Mesangial cell (primary cell): ENCODE results near the gene AFMID. TPM values are rescaled to one million over a fixed set of nuclear protein-coding genes. Genes with fewer than 3 reads are reported as not detected.

Source experiments
- total RNA-seq: library from RNA; depleted of rRNA; stranded (reverse); fragments of >200 nt; gene quantifications from 2 replicates; pipeline ENCODE4 v1.2.3, GENCODE V29; 2015

The AFMID gene
- total RNA-seq: 25.7 and 34.5 TPM in 2 replicates

GRCh38 chr17:78186692-78187595 is at the start of gene AFMID, which contains the start of gene TK1:
TSS of gene AFMID (plus strand) at chr17:78187362. CDS start at chr17:78187371, 9 bp downstream.
TSS of gene TK1 (minus strand) at chr17:78187052. CDS start at chr17:78186994, 58 bp downstream.

DNA sequence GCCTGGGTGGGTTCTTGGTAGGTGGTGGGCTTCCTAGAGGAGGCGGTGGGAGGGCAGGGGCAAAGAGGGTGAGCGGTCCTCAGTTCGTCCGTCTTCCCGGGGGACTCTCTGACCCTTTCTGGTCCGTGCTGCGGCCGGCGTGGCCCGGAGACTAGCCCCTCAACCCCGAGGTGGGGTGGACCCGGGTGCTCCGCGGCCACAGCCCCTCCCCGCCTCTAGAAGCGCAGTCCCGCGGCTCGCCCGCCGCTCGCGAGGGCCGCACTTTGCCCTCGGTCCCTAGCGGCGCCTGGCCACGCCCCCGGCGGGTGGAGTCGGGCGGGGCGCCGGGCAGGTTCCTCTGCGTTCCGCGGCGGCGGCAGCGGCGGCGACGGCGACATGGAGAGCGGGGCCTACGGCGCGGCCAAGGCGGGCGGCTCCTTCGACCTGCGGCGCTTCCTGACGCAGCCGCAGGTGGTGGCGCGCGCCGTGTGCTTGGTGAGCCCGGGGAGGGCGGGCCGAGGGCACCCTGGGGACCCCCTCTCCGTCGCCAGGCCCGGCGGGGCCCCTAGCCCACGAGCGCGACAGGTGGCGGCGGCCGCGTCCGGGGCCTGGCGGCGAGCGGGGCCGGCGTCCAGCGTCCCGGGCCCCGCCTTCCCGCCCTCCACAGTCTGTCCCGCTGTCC is 18.8 kb upstream of the AFMID start, which contains the start of gene SYNGR2:
TSS of gene SYNGR2 (plus strand) at position 340 of the 661 bp plus-strand sequence. CDS start at position 376, 36 bp downstream.

DNA sequence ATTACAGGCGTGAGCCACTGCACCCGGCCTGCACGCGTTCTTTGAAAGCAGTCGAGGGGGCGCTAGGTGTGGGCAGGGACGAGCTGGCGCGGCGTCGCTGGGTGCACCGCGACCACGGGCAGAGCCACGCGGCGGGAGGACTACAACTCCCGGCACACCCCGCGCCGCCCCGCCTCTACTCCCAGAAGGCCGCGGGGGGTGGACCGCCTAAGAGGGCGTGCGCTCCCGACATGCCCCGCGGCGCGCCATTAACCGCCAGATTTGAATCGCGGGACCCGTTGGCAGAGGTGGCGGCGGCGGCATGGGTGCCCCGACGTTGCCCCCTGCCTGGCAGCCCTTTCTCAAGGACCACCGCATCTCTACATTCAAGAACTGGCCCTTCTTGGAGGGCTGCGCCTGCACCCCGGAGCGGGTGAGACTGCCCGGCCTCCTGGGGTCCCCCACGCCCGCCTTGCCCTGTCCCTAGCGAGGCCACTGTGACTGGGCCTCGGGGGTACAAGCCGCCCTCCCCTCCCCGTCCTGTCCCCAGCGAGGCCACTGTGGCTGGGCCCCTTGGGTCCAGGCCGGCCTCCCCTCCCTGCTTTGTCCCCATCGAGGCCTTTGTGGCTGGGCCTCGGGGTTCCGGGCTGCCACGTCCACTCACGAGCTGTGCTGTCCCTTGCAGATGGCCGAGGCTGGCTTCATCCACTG is 27.0 kb downstream of the AFMID start, which contains the start of gene BIRC5:
TSS of gene BIRC5 (plus strand) at position 238 of the 690 bp plus-strand sequence. CDS start at position 302, 64 bp downstream.

DNA sequence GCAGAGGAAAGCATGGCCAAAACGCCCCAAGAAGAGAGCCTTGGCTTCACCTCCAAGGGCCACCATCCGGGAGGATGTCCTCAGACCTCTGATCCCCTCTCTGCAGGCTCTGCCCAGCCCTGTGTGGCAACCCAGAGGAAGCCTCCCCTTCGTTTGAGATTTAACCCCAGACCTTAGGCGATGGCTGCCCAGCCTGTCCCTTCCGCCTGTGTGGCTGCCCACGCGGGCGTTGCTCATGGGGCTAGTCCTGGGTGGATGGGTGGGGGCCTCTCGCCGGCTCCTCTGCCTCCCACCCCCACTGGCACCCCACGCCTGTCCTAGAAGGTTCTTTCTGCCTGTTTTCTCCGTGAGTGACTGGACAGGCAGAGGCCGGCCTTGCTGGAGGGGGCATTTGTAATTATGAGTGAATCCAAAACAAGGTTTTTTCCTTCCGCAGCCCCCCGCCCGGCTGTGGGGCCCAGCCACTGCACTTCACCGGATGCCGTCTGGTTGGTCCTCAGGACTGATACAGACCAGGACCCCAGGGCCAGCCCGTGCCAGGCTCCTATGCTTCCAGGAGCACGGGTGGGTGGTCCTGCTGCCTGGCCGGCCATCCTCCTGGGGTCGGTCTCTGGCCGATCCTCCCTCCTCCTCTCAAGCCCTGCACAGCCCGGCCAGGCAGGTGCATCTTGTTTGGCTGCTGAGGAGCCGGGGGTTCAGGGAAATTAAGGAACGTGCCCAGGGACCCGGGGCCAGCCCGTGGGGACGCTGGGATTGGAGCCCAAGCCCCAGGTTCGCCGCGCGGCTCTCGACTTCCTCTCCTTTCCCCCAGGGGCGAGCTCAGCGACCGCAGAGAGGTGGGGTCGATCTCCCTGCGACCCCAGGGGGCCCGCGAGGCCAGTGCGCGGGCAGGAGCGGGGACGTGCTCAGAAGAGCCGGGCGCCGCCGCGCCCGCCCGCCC is 44.1 kb downstream of the AFMID start, which contains the start of gene TMEM235:
TSS of gene TMEM235 (plus strand) at position 636 of the 940 bp plus-strand sequence. CDS start 393 bp downstream, outside the sequence.

Other genes starting within 250 kb of the AFMID start
- 3.4 and 5.1 TPM in 2 replicates for gene TNRC6C, start 228.7 kb upstream of the AFMID start, total RNA-seq
- gene TMC6, start 58.6 kb upstream of the AFMID start, total RNA-seq: 18.4 and 33.7 TPM in 2 replicates
- gene TMC8, start 56.6 kb upstream of the AFMID start, total RNA-seq: under 0.01 TPM in 1 of 2 replicates, not detected in the other
- not detected in 2 replicates for gene C17orf99, start 41.0 kb upstream of the AFMID start, total RNA-seq
- gene SYNGR2, start 18.8 kb upstream of the AFMID start, total RNA-seq: 59.3 and 93.6 TPM in 2 replicates
- gene TK1, start 310 bp upstream of the AFMID start, total RNA-seq: 23.7 and 256 TPM in 2 replicates
- 12.2 and 122 TPM in 2 replicates for gene BIRC5, start 26.9 kb downstream of the AFMID start, total RNA-seq
- gene TMEM235, start 44.3 kb downstream of the AFMID start, total RNA-seq: not detected in 2 replicates
- gene SOCS3, start 172.7 kb downstream of the AFMID start, total RNA-seq: 40.2 and 61.6 TPM in 2 replicates
- gene PGS1, start 191.3 kb downstream of the AFMID start, total RNA-seq: 31.6 and 53.2 TPM in 2 replicates